Stomach (tissue), 9 donors: ENCODE data around the gene TTLL11. TPM values are rescaled to one million over a fixed set of nuclear protein-coding genes. Genes with fewer than 3 reads are reported as not detected.
A peak's percentile ranks its signal among the peaks of the same experiment; 100 is the strongest.

ENCODE experiments used
- DNase-seq, 2 donors: peaks; one replicate each; pipeline versions ENCODE4 v3.0.0 to v3.0.0-alpha.2; 2013 to 2019
- H3K27ac ChIP-seq, 5 donors: fragments of 200-600 bp in 4 of 5; sonication (generic) in 4 of 5; one replicate each; pipeline ENCODE4 v1.5.1; 2013 to 2019; ENCODE audit warnings: mild to moderate bottlenecking in 1 of 5, moderate library complexity in 1 of 5
- H3K27me3 ChIP-seq, 3 donors: fragments of 200-600 bp; sonication (generic); one replicate each; pipeline ENCODE4 v1.5.1; 2017 to 2019; ENCODE audit warnings: mixed run types in 1 of 3
- H3K36me3 ChIP-seq, 4 donors: fragments of 200-600 bp; sonication (generic); 1 replicate in 3 of 4; 2 replicates in 1 of 4; pipeline ENCODE4 v1.5.1; 2016 to 2019
- H3K4me1 ChIP-seq, 4 donors: fragments of 200-600 bp; sonication (generic); one replicate each; pipeline ENCODE4 v1.5.1; 2016 to 2019
- H3K4me3 ChIP-seq, 4 donors: fragments of 200-600 bp; sonication (generic) in 3 of 4; one replicate each; pipeline ENCODE4 v1.5.1; 2016 to 2019; ENCODE audit warnings: mild to moderate bottlenecking in 1 of 4
- H3K9me3 ChIP-seq, 4 donors: fragments of 200-600 bp; sonication (generic); one replicate each; pipeline ENCODE4 v1.5.1; 2016 to 2019
- CTCF ChIP-seq, 7 experiments: fragments of 450-650 bp in 4 of 7; fragments of 200-600 bp in 3 of 7; sonication (generic) in 3 of 7; IDR thresholded peaks; one replicate each; pipeline ENCODE4 v1.5.1; 2016 to 2019; ENCODE audit warnings: antibody characterized with exemption in 7 of 7, control low read depth in 2 of 7, mild to moderate bottlenecking in 1 of 7
- EP300 ChIP-seq: sonication (generic); formaldehyde crosslinking; IDR thresholded peaks from one replicate; pipeline ENCODE4 v1.6.1; 2017; ENCODE audit warnings: antibody characterized with exemption
- POLR2A ChIP-seq, 4 donors: fragments of 450-650 bp; IDR thresholded peaks; one replicate each; pipeline ENCODE4 v1.6.1; 2016; ENCODE audit warnings: antibody characterized with exemption in 4 of 4, control low read depth in 2 of 4, mild to moderate bottlenecking in 1 of 4, moderate library complexity in 1 of 4
- POLR2AphosphoS5 ChIP-seq, 3 donors: sonication (generic); formaldehyde crosslinking; IDR thresholded peaks; one replicate each; pipeline ENCODE4 v1.6.1; 2016; ENCODE audit warnings: antibody characterized with exemption in 3 of 3
- WGBS, 5 donors: extraction: QIAGEN DNeasy Blood & Tissue Kit in 3 of 5; methylation state at CpG; one replicate each; pipeline versions ENCODE4 v1.1.5 to v1.1.7; 2013 to 2018; 5-methylcytosine and 5-hydroxymethylcytosine counted together
- intact Hi-C: fragments of 100-400 bp; cut with DNase I; formaldehyde crosslinking; loops from one replicate; pipeline ENCODE4 v1.15.1; 2023; ENCODE audit warnings: low total_unique reads
- polyA plus RNA-seq, 3 donors: library from polyadenylated mRNA; stranded (reverse); fragments of 200-250 nt; gene quantifications; one replicate each; pipeline ENCODE4 v1.2.3, GENCODE V29; 2013
- total RNA-seq, 5 donors: library from RNA; depleted of rRNA; stranded (reverse); fragments of >200 nt; gene quantifications; one replicate each; pipeline versions ENCODE4 v1.1.0 to v1.2.3, GENCODE V29; 2014 to 2016
- donor health status: healthy with polysubstance abuse.
- donor health status: Bipolar disorder and iron deficiency.
- donor health status: healthy.

TTLL11 gene
- total and polyA plus RNA-seq, 8 donors = 3.6 to 18.2 (median 9.4) TPM

GRCh38 chr9:121999556-121999955 lies 93.6 kb downstream of the TTLL11 start:
- Histone ChIP-seq H3K4me1 (peaks cover 0 to 34% (median 7%) of the 10 kb centered on the region in 4 donors), H3K27ac (no peak overlapping the region), H3K9me3 (no peaks in the 10 kb centered on the region), H3K27me3 (no peaks in the 10 kb centered on the region), H3K36me3 (no peaks in the 10 kb centered on the region), H3K4me3 (no peak overlapping the region)
- intact Hi-C loops = loop anchor here (5.0 to 10.0 kb wide), 2 partner anchors 315 to 452 kb away; no protein-coding TSS in a partner anchor
- DNase-seq = no peak
- WGBS, 5 donors = 85 to 93% (median 88%) methylated on average over 3 of the region's 3 CpGs
- TF ChIP-seq EP300 (no peak), CTCF (IDR thresholded peaks at IDR 0.05) (no peak), POLR2AphosphoS5 (IDR thresholded peaks at IDR 0.05) (no peak), POLR2A (IDR thresholded peaks at IDR 0.05) (no peak)

- H3K9me3 ChIP-seq = no peaks in the 10 kb centered on the region
- no peak overlapping the region for H3K4me3 ChIP-seq
- no peak for DNase-seq
- WGBS, 5 donors = 89 to 95% (median 92%) methylated on average over 7 of the region's 7 CpGs
- no peaks in the 10 kb centered on the region for H3K36me3 ChIP-seq
- H3K27me3 ChIP-seq = no peaks in the 10 kb centered on the region
- intact Hi-C loops = loop anchor here (5.0 to 10.0 kb wide), 2 partner anchors 314 to 451 kb away; no protein-coding TSS in a partner anchor
- no peak overlapping the region for H3K27ac ChIP-seq
- peaks cover 0 to 34% (median 7%) of the 10 kb centered on the region in 4 donors for H3K4me1 ChIP-seq
- TF ChIP-seq CTCF (IDR thresholded peaks at IDR 0.05) = no peak
- TF ChIP-seq POLR2A (IDR thresholded peaks at IDR 0.05) = no peak
- TF ChIP-seq EP300 = no peak
- TF ChIP-seq POLR2AphosphoS5 (IDR thresholded peaks at IDR 0.05) = no peak
Measured at GRCh38 chr9:121998513-121999049, 94.5 kb downstream of the TTLL11 start.

GRCh38 chr9:121997791-121998190 lies 95.3 kb downstream of the TTLL11 start:
- H3K27ac ChIP-seq = no peak overlapping the region
- peaks cover 0 to 34% (median 8%) of the 10 kb centered on the region in 4 donors for H3K4me1 ChIP-seq
- peak in 1 of 2 donors; percentile 66 for DNase-seq
- intact Hi-C loops = loop anchor here (5.0 to 10.0 kb wide), 2 partner anchors 313 to 450 kb away; no protein-coding TSS in a partner anchor
- H3K36me3 ChIP-seq = no peaks in the 10 kb centered on the region
- no peaks in the 10 kb centered on the region for H3K27me3 ChIP-seq
- TF ChIP-seq EP300 (no peak), POLR2AphosphoS5 (IDR thresholded peaks at IDR 0.05) (no peak), CTCF (IDR thresholded peaks at IDR 0.05) (no peak), POLR2A (IDR thresholded peaks at IDR 0.05) (no peak)
- H3K4me3 ChIP-seq = no peak overlapping the region
- no peaks in the 10 kb centered on the region for H3K9me3 ChIP-seq
- 69 to 86% (median 82%) methylated on average over 7 of the region's 7 CpGs for WGBS, 5 donors

GRCh38 chr9:121996783-121997182 lies 96.3 kb downstream of the TTLL11 start:
- no peaks in the 10 kb centered on the region for H3K9me3 ChIP-seq
- H3K36me3 ChIP-seq = no peaks in the 10 kb centered on the region
- no peak overlapping the region for H3K27ac ChIP-seq
- 88 to 95% (median 93%) methylated on average over 4 of the region's 4 CpGs for WGBS, 5 donors
- H3K4me1 ChIP-seq = peaks cover 0 to 24% (median 8%) of the 10 kb centered on the region in 4 donors
- H3K27me3 ChIP-seq = no peaks in the 10 kb centered on the region
- TF ChIP-seq POLR2AphosphoS5 (IDR thresholded peaks at IDR 0.05) (no peak), EP300 (no peak)
- no peak for DNase-seq
- no peak overlapping the region for H3K4me3 ChIP-seq
- intact Hi-C loops = loop anchor here (5.0 to 10.0 kb wide), 2 partner anchors 312 to 449 kb away; no protein-coding TSS in a partner anchor

GRCh38 chr9:121995997-121996396 lies 97.1 kb downstream of the TTLL11 start:
- Histone ChIP-seq H3K36me3 (no peaks in the 10 kb centered on the region), H3K4me1 (peaks cover 0 to 23% (median 10%) of the 10 kb centered on the region in 4 donors), H3K4me3 (no peak overlapping the region), H3K9me3 (no peaks in the 10 kb centered on the region), H3K27me3 (no peaks in the 10 kb centered on the region), H3K27ac (no peak overlapping the region)
- no peak for DNase-seq
- intact Hi-C loops = loop anchor here (5.0 to 10.0 kb wide), 2 partner anchors 311 to 449 kb away; no protein-coding TSS in a partner anchor
- 73 to 84% (median 78%) methylated on average over 5 of the region's 5 CpGs for WGBS, 5 donors
- TF ChIP-seq EP300 = no peak
- TF ChIP-seq CTCF (IDR thresholded peaks at IDR 0.05) = no peak
- no peak for TF ChIP-seq POLR2A (IDR thresholded peaks at IDR 0.05)
- no peak for TF ChIP-seq POLR2AphosphoS5 (IDR thresholded peaks at IDR 0.05)
